Smooth muscle cell of the brain vasculature (primary cell): ENCODE results near the gene B3GAT2.

Experiments
- DNase-seq: peaks from one replicate; pipeline ENCODE4 v3.0.0-alpha.2; 2012; ENCODE audit warnings: low read depth, low spot score

Gene B3GAT2

DNA sequence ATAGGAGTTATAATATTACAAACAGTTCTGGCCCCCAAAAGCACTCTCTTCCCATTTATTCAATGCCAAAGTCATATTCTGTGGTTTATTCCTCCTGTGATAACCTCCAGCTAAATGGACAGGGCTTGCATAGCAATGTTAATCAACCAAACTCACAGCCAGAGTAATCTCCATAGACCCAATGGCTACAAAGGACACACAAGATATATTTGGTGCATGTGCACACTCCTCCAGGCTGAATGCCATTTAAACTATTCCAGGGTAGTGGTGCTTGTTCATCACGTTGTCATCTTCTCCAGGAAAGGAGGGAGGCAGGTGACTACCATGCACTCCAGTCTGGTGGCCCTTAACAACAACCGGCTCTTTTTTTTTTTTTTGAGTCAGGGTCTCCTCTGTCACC lies 56.8 kb downstream of the B3GAT2 start:
- no peak for DNase-seq

DNA sequence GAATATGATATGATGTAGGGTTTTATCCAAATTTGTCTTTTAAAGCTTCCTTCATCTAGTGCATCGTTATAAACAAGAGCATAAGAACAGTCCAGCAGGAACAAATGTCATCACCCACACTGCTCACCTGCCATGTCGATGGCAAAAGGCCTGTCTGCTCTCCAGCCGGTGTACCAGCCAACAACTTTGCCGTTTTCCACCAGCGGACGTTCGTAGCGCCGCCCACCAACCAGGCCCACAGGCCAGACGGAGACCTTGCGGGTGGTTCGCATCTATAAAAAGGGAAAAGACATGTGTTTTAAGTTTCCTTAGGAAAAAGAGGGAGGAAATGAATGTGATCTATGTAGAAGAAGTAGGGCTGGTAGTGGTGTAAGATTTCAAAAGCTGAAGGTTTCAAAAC lies 62.9 kb downstream of the B3GAT2 start:
- DNase-seq: no peak

DNA sequence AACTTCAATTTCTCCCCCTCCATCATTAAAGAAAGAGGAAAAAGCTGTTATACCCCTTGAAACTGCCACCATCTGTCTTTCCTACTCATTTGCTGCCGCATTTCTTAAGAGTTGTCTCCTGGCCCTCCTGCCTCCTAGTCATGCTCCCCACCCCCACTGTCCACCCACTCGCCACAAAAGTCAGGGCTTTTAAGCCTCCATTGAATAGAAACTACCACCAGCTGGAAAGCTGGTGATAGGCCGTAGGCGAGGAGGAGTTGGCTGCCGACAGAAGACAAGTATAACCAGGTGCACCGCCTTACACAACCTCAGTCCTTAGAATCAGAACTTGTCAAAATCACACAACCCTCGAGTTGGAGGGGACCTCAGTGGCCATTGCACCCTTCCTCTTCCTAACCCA lies 67.6 kb downstream of the B3GAT2 start:
- DNase-seq: no peak

DNA sequence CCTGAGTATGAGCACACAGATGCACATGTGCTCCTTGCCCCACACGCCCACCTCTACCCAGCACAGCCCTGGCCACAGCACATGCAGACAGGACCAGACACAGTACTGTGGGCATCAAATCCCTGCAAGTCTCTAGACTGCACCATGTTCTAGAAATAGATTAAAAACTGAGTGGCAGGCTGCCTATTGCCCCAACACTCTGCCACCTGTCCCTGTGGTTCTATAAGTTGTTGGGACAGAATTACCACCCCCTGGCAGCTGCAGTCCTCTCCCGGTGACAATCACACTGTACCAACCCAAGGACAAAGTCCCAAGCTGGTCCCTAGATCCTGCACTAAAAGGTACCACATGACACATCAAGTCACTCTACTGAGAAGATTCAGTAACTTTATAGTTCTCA lies 70.2 kb downstream of the B3GAT2 start:
- no peak for DNase-seq

DNA sequence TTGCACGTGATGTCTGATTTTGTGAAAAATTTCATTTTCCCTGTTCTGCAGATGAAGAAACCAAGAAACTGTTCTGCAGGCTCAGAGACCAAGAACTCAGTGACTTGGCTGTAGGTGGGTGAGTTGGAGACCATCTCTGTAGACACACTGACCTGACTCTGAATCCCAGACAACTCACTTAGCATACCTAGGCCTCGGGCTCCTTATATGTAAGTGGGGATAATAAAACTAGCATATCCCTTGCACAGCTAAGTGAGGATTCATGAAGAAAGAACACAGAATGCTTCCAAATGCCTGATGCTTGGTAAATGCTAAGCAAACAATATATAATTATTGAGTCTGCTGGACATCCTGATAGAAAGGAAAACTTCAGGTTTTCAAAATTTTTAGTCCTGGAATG lies 70.8 kb downstream of the B3GAT2 start:
- DNase-seq: no peak

DNA sequence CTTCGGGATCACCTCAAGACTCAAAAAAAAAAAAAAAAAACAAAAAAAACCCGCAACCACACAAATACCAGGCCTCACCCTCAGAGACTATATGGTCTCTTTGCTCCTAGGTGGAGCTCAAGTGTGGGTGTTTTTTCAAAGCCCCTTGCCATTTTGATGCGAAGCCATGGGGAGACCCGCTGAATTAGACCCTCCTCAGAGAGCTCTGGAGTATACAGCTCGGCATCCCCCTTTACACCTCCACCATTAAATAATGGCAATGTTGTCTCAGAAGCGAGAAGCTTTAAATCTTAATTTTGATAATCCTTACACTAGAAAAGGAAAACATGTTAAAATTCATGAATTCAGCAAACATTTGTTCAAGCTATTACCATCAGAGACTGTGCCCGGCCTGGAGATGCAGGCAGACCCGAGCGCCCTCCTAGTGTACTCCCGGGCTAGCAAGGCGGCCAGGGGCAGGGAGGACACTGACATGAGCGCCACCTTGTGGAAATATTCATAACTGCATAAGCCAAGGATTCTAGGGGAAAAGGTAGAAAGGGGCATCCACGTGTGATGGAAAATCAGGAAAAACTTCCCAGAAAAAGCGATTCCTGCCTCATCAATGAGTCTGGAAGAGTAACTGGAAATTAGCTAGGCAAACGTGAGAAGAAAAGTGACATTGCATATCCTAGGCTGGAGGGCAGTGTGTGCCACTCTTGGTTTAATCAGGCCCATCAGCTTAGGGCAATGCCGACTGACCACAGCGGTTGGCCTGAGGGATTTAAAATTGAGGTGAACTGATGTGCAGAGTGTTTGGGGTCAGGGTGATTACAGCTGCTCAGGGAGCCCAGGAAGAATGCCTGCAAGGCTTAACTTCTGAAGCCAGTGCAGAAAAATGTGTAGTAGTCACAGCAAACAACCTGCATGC lies 72.5 kb downstream of the B3GAT2 start:
- DNase-seq: peak; percentile 21

DNA sequence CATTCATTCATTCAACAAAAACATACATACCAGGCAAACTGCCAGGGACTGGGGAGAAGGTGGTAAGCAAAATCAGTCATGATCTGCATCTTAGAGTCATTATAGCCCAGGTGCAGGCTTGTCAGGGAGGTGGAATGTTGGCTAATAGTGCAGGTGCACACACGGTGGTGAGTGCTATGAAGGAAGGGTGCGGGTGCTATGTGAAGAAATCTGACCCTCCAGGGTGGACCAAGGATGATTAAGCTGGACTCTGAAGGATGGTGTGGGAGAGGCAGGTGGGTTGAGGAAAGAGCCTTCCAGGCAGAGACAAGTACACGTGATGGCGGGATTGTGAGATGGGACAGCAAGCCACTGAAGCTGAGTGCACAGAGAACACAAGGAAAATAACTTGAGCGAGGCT lies 77.4 kb downstream of the B3GAT2 start:
- no peak for DNase-seq

DNA sequence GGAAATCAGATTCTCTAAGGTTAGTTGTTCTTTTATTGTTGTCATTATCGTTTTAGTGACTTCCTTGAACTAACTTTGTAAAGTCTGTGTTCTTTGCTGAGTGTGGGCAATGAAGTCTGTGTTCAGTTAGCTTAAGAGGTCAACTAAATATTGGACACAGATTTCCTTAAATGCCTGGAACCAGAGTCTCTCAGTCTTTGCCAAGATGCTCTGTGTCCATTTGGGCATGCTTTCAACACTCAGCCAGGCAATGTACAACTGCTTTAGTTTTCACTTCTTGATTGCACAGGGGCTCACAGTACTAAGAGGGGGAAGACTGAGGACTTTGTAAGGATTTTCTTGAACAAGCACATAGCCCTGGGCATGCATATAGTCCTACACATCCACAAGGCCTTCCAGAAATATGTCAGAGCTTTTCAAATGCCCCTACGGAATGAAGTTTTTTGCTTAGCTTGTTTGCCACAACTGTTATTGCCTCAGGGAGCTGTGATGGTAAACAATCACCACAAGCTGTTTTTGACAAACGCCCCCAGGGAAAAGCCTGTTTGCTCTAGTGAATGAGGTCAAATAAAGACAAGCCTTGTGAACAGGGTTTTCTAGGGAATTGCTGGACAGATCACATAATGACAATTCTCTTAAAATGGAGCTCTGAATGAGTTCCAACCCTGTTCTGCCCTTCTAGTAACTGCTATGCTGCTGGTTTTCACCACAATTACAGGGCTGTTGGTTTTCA lies 82.5 kb downstream of the B3GAT2 start:
- no peak for DNase-seq

DNA sequence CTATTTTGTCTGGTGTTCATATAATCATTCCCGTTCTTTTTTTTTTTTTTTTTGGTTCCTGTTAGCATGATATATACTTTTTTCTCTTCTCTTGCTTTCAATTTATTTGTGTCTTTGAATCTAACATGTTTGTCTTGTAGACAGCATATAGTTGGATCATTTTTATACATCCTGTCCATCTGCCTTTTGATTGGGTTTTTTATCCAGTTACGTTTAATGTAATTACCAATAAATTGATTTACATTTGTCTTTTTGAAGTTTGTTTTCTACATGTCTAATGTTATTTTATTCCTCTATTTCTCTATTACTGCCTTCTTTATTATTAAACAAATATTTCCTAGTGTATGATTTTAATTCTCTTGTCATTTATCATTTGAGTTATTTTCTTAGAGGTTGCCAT lies 84.4 kb downstream of the B3GAT2 start:
- DNase-seq: no peak

DNA sequence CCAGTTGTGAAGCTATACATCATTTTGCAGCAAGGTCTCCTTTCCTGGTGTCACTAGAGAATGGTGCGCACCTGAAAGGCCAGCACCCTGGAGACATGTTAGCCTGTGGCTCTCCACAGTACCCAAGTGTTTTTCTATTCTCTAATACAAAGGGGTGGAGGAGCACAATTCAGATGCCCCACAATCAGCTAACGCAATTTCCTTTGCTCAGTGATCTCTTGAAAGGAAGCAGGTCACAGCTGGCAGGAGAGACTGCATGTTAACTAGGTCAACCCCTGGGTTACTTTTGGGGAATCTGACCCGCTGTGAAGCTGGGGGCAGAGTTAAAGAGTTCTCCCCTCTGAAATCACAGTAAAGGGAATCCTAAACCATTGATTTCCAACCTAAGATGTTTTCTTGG lies 92.5 kb downstream of the B3GAT2 start:
- DNase-seq: no peak

DNA sequence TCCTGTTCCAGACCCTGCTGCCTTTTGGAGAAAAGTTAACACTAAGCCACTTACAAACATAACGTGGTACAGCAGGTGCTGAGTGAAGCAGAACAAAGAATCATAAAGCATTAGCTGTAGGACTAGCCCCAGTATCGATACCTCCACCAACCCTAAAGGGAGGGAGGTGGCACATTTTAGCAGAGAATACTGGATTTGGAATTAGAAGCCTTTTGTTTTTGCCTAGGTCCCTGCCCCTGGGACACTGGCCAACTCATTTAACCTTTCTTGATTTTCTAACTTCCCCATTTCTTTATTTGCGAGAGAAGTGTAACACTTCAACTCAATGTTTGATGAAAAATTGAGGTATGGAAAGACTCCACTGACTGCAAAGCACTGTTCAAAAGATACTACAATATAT lies 93.5 kb downstream of the B3GAT2 start:
- DNase-seq: no peak

DNA sequence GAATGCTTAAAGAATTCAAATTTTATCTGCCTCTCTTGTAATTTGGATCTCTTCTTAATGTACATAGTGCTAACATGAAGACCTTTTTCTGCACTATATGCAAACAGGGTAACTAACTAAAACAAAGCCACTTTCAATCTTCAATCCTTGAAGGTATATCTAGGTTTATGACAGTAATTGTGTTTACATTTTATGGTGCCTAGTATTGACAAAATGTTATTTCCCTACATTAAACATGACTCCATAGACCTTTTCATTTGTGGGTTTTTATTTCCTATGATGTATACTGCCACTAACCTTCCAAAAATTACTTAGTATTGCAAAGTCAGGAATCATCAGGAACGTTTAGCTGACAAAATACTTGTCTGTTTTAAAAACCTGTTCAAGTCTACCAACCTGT lies 95.9 kb downstream of the B3GAT2 start:
- no peak for DNase-seq

DNA sequence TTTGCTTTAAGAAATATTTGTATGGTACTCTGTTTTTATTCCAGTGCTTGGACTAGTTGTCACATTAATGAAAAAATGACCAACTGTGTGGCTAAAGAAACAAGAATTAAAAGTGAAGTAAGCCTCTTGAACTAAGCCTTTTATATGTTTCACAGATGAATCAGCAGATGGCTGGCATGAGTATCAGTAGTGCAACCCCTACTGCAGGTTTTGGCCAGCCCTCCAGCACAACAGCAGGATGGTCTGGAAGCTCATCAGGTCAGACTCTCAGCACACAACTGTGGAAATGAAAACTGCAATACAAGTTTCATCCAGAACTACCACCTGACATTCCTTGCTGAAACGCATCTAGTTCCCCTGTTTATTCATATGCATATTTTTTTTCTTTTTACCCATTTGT lies 96.8 kb downstream of the B3GAT2 start:
- no peak for DNase-seq

DNA sequence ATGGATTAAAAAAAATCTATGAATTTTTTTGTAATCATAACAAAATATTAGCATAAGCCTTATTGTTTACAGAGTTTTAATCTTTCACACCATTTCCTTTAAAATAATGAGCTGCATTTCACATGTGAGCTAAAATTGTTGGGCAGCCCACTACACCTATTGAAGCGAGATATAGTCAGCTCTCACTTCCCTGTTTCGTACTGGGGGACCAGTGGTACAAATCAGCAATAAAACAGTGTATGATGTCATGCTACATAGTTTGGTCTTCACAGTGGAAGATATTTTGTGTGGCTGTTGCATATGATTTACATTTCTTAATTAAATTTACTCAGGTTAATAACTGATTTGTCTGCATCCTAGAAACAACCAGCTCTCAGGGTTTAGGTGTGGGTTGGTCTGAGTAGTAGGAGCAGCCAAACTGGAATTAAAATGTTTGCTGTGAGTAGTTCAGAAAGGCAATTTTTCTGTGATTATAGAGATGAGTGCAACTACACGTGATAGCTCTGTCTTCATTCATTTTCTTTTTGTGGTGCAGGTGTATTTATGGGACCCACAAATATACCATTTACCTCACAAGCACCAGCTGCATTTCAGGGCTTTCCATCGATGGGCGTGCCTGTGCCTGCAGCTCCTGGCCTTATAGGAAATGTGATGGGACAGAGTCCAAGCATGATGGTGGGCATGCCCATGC lies 99.3 kb downstream of the B3GAT2 start:
- DNase-seq: no peak

DNA sequence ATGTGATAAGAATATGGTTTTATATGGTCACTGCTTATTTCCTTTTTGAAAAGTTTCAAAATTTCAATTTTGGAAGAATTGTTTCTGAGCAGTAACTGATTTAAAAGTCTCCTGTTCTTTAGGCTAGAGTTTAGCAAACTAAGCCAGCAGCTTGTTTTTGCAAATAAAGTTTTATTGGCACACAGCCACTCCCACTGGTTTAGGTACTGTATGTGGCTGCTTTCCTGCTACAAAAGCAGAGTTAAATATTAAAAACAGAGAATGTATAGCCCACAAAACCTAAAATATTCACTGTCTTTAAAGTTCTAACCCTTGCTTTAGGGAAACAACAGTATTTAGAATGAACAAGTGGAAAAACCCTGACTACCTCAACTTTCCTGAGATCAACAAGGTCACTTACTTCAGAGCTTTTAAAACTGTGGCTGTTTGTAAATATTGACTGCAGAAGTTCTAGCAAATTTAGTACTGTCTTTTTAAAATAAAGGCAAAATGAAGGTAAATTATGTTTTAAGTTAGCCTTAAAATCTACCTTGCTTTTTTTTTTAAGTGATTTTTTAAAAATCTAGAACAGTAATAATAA lies 104.1 kb downstream of the B3GAT2 start:
- no peak for DNase-seq

DNA sequence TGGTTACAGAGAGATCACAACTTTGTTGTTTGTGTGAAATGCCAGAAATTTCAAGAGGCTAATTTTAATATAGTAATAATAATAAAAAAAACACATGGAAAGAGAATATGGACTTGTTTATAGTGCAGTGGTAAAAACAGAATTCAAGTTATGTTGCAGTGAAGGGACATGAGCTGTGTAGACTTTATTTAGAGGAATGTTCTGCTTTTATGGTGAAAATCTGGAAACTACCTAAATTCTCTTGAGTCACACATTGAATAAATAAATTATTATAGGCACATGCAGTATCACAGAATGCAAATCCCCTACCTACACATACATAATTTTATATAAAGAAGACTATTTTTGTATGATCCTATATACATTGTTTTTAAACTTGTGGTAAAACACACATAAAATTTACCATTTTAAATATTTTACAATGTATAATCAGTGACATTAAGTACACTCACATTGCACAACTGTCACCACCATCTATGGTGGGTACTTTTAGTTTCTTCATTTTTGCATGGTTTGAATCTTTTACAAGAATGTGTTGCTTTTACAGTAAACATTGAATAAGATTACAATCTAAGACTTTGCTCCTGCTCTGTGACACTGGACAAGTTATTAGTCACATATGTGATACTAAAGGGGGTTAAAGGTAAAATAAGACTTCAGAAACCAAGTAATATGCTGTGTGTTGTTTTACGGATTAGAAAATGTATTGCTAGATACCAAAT lies 107.4 kb downstream of the B3GAT2 start:
- no peak for DNase-seq

DNA sequence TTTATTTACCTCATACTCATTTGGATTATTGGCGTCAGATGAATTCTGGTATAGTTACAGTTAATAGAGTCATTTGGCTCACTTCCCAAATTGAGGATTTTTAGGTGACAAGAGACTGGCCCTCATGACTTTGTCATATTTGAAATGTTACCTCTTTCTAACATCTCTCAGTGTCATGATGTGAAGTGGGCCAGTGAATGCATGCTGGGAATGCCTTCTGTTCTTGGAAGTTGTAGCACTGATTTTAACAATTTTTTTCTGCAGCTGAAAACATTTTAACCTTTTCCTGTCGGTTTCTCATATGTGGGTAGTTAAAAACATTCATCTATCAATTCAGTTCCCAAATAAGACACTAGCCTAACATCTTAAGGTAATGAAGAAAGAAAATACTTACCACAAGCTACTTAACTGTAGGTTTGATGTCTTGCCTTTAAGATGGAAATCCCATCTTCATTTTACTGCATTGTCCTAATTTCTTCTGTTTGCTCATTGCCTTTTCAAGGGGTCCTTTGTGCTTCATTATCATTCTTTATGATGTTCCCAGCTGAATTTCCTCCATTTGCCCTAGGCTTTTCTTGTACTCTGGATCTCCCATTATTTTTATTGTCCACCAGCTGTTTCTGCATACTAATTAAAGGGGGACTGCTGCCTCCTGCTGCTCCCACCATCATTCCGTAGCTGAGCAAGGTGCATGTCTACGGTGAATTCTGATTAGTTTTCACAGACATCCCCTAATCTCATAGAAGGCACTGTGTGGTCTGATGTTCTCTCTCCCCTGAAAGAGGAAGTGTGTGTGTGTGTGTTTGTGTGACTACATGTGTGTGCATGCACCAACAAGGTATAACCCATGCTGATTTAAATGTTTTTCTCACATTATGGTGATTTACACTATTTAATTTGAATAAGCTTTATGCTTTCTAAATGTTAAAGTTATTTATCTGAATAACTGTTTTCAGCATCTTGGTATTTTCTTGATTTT lies 109.5 kb downstream of the B3GAT2 start:
- no peak for DNase-seq

DNA sequence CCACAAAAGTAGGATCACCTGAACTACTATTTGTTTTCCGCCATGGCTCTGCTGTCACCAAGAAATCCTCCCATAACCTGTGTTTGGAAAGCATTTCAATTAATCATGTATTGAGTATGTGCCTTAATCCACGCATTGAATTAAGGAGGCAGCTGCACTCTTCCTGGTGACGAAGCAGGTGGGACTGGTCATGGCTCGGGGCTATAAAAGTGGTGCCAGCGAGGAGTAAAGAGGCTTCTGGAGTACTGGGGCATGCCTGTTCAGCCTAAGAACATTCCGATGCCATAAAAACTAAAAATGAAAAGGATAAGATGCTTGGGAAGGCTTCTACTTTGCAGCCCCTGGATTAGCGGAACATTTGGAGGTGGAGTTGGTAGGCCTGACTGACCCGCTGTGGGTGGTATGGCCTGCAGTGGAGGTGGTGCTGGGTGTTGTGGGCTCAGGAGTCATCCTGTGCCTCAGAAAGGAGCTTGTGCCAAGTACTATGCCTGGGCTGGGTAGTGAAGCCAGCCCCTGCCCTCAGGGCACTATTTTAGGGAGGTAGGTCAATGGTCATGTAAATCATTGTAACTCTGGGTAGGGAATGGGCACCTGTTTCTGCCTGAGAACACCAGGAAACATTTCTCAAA lies 110.5 kb downstream of the B3GAT2 start:
- no peak for DNase-seq

DNA sequence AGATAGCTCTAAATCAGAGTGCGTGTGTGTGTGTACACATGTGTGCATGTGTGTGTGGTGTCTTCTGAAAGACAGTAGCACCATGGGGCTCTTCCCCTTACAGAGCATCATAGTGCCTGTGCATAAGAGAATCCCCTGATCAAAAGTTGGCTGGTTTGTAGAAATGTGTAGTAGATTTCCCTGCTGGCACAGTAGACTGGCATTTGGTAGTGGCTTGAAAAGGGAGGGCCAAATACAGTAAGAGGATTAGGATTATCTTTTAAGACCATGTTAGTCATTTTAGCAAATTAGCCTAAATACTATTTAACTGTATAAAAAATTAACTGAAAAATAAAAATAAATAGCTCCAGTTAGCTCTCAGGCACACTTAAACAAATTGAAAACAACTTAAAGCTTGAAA lies 112.6 kb downstream of the B3GAT2 start:
- DNase-seq: no peak
